Activated T-helper 2 cell treated with anti-CD3 and anti-CD28 coated beads, Interferon-gamma antibody, Interleukin-2, Interleukin-4, amounts not matched to agents 10 μg/mL and 5 μg/mL and 100 μg/mL, durations not matched to agents 14 hours and 24 hours and 36 hours (primary cell): ENCODE results near the gene CPNE6. TPM values are rescaled to one million over a fixed set of nuclear protein-coding genes. Genes with fewer than 3 reads are reported as not detected.
"Not testable (repeated sequence)": the region's sequence is repeated elsewhere in the genome, so short reads cannot be mapped to it uniquely, and the experiment has no call there.

Experiments
- DNase-seq: peaks from one replicate; pipeline ENCODE4 v3.0.0; 2021; ENCODE audit warnings: low spot score
- H3K27ac Mint-ChIP-seq: one replicate; pipeline ENCODE4 v1.8.0; 2021; ENCODE audit warnings: mixed read lengths
- H3K27me3 Mint-ChIP-seq: one replicate; pipeline ENCODE4 v1.8.0; 2021; ENCODE audit warnings: low read depth, mixed read lengths
- H3K36me3 Mint-ChIP-seq: one replicate; pipeline ENCODE4 v1.8.0; 2021; ENCODE audit warnings: low read depth, mixed read lengths
- H3K4me1 Mint-ChIP-seq: one replicate; pipeline ENCODE4 v1.8.0; 2021; ENCODE audit warnings: low read depth, mixed read lengths
- H3K4me3 Mint-ChIP-seq: one replicate; pipeline ENCODE4 v1.8.0; 2021; ENCODE audit warnings: low read depth, mild to moderate bottlenecking, moderate library complexity, mixed read lengths
- H3K9me3 Mint-ChIP-seq: one replicate; pipeline ENCODE4 v1.8.0; 2021; ENCODE audit warnings: mixed read lengths
- intact Hi-C: fragments of 100-400 bp; cut with micrococcal nuclease; formaldehyde crosslinking; loops from one replicate; pipeline ENCODE4 v1.15.1; 2023
- total RNA-seq: library from RNA; stranded (reverse); gene quantifications from 2 replicates; pipeline ENCODE4 v1.2.3, GENCODE V29; 2022

CPNE6 gene
- not detected in 2 replicates for total RNA-seq

DNA sequence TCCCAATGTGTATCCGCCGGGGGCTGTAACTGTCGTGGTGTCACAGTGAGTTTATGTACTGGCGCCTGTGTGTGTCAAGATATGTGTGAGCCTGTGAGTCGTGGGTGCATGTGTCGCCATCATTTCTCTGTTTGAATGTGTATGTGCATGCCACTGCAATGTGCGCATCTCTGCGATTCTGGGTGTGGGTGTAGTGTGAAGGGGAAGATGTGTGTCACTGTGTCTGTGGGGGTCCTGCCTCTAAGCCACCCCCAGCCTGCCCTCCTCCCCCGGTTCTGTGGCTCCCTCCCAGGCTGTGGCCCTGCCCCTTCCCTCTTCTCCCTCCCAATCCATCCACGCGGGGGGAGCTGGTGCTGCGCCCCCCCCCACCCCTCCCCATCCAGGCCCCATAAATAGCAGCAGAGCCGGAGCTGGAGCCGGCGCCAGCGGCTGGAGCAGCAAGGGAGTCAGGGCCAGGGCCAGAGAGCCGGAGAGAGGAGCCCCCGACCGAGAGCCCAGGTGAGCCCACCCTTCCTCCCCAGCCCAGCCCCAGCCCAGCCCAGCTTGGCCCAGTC, at the start of gene CPNE6:
CPNE6 (plus strand) TSS at position 419 of the 554 bp plus-strand sequence. CDS start 1,375 bp downstream, outside the sequence.
- Mint-ChIP-seq H3K36me3 (no peaks in the 10 kb centered on the region), H3K4me1 (peaks cover 17% of the 10 kb centered on the region), H3K9me3 (no peaks in the 10 kb centered on the region), H3K27me3 (peaks cover 6% of the 10 kb centered on the region), H3K4me3 (no peak within 1 kb of the TSS), H3K27ac (no peak within 1 kb of the TSS)
- DNase-seq, result no peak
- intact Hi-C loops, result no loop called here

DNA sequence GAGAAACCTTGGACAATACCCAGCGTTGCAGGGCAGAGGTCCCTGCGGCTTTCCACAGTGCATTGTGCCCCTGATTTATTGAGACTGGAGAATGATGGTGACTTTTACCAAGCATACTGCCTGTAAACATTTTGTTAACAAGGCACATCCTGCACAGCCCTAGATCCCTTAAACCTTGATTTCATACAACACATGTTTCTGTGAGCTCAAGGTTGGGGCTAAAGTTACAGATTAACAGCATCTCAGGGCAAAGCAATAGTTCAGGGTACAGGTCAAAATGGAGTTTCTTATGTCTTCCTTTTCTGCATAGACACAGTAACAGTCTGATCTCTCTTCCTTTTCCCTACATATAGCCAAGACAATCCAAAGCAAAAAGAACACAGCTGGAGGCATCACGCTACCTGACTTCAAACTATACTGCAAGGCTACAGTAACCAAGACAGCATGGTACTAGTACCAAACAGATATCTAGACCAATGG, 46.4 kb upstream of the CPNE6 start:
- H3K27me3 Mint-ChIP-seq, result peaks cover 24% of the 10 kb centered on the region
- H3K27ac Mint-ChIP-seq, H3K9me3 Mint-ChIP-seq, DNase-seq, intact Hi-C loops, H3K36me3 Mint-ChIP-seq, H3K4me3 Mint-ChIP-seq, H3K4me1 Mint-ChIP-seq: not testable (repeated sequence)

DNA sequence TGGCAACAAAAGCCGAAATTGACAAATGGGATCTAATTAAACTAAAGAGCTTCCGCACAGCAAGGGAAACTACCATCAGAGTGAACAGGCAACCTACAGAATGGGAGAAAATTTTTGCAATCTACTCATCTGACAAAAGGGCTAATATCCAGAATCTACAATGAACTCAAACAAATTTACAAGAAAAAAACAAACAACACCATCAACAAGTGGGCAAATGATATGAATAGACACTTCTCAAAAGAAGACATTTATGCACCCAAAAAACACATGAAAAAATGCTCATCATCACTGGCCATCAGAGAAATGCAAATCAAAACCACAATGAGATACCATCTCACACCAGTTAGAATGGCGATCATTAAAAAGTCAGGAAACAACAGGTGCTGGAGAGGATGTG, 41.7 kb upstream of the CPNE6 start:
- H3K27ac Mint-ChIP-seq, H3K4me1 Mint-ChIP-seq, H3K4me3 Mint-ChIP-seq, intact Hi-C loops, DNase-seq, H3K36me3 Mint-ChIP-seq: not testable (repeated sequence)
- Mint-ChIP-seq H3K9me3 (peaks cover 35% of the 10 kb centered on the region), H3K27me3 (peaks cover 20% of the 10 kb centered on the region)

DNA sequence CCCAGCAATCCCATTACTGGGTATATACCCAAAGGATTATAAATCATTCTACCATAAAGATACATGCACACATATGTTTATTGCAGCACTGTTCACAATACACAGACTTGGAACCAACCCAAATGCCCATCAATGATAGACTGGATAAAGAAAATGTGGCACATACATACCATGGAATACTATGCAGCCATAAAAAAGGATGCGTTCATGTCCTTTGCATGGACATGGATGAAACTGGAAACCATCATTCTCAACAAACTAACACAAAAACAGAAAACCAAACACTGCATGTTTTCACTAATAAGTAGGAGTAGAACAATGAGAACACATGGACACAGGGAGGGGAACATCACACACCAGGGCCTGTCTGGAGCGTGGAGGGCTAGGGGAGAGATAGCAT, 40.0 kb upstream of the CPNE6 start:
- H3K4me3 Mint-ChIP-seq, H3K4me1 Mint-ChIP-seq, H3K36me3 Mint-ChIP-seq, DNase-seq, intact Hi-C loops, H3K27ac Mint-ChIP-seq: not testable (repeated sequence)
- H3K27me3 Mint-ChIP-seq, result peaks cover 17% of the 10 kb centered on the region
- peaks cover 35% of the 10 kb centered on the region for H3K9me3 Mint-ChIP-seq

DNA sequence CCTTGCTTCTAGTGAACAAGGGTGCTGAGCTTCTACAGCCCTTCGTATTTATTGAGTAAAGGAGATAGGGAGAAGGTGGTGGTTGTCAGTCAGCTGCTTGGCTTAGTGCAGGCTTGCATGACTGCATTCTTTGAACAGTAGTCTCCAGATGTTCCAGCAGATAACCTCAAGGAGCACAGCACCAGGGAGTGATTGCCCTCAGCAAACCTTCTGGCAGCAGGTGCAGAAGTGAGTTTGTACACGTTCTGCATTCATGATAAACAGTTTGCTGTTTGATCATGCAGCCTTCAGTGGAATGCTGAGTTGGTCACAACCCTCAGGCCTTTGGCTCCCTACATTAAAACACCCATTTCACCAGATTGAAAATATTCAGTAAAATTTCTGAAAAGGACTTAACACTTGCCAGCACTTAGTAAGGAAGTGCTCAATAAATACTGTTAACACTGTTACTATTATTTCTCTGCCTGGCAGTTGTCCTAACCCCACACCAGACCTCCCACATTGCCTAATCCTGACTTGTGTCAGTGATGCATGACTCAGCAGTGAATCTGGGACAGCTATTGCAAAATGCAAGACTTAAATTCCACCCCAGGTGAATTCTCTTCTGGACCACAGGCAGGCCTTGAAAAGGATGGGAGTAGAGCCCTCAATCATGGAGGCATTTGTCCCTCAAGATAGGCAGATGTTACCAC, 38.5 kb upstream of the CPNE6 start:
- peaks cover 28% of the 10 kb centered on the region for H3K9me3 Mint-ChIP-seq
- H3K36me3 Mint-ChIP-seq, result peaks cover 3% of the 10 kb centered on the region
- H3K27ac Mint-ChIP-seq, result no peak overlapping the region
- H3K27me3 Mint-ChIP-seq, result peaks cover 3% of the 10 kb centered on the region
- no peak for DNase-seq
- no peak overlapping the region for H3K4me3 Mint-ChIP-seq
- intact Hi-C loops, result no loop called here
- peaks cover 10% of the 10 kb centered on the region for H3K4me1 Mint-ChIP-seq

DNA sequence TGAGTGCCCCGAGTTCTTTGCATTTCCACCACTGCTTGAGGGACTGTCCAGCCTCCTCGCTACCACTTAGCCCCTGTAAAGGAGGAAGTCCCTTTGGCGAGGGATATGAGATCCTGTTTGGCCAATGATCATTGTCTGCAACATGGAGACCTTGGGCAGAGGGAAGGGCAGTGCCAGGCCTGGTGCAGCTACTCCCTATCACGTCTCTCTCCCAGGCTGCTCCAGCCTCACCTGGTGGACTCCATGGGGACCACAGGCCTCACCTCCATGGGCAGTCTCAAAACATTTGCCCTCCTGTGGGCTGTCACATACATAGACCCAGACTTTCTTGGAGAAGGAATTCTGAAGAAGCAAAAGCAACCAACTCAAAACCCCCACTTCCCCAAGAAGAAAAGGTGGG, 35.6 kb upstream of the CPNE6 start:
- H3K27ac Mint-ChIP-seq, H3K36me3 Mint-ChIP-seq, DNase-seq, H3K27me3 Mint-ChIP-seq: not testable (repeated sequence)
- Mint-ChIP-seq H3K4me3 (peak overlapping the region; percentile 94), H3K4me1 (peaks cover 10% of the 10 kb centered on the region), H3K9me3 (peaks cover 25% of the 10 kb centered on the region)
- intact Hi-C loops, result loop anchor here (1.0 to 5.0 kb wide), 2 partner anchors 21 to 48 kb away; partner anchors contain the start of gene DHRS4L2

DNA sequence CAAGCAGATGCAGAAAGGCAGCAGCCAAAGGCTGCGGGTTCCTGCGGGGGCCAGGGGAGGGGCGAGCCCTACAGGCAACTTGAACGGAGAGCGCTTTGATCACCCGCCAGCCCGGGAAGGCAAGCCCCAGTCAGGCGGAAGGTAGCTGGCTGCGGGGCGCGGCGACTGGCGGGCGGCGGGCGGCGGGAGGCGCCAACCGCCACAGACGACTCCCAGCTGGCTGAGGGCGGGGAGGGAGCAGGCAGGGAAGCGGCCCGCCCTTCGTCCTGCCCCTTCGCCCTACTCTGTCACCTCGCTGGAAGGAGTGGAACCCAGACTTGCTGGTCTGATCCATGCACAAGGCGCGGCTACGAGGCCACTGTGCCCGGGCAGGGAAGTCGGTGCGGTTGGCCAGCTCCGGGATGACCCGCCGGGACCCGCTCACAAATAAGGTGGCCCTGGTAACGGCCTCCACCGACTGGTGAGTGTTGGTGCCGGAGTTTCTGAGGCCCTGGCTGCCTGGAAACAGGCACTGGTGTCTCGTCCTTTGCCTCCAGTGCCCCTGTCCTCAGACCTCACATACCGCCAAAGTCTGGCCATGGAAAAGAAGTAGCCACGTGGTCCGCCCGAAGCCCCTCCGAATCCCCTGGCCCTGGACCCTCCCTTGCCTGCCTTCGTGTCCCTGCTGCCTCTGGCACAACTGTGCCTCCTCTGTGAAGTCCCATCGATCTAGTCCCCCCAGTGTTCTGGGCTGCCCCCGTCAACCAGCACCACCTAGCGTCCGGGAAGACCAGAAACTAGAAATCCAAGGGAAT, 35.0 kb upstream of the CPNE6 start:
- peaks cover 19% of the 10 kb centered on the region for H3K9me3 Mint-ChIP-seq
- peak overlapping the region; percentile 88 for H3K27ac Mint-ChIP-seq
- peak overlapping the region; percentile 94 for H3K4me3 Mint-ChIP-seq

DNA sequence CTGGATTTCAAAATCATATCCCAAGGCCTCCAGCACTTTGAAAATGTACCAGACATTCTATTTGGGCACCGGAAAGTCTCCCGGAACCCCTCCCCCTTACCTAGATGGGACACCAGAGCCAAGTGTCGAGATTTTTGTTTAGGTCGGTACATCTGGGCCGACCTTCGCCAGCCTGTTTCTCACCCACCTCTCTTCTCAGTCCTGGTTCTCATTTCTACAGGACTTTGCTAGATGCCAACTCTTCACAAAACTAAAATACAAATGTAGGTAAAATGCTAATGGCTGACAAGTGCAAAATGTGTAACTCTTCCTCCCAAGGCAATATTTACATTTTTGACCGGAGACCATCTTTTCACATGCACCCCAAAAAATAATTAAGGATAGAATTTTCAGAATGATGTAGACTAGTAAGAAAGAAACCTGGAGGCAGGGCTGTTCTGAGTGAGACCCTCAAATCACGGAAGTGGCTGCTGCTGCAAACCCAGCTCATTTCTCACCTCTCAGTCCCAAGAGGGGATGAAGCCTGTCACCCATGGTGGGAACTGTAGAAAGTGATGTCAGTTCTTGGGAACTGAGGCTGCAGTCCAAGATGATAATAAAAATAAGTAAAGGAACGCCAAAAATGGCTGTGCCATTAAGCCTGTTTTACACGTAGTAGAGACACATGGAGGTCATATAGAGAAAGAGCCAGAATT, 34.3 kb upstream of the CPNE6 start:
- intact Hi-C loops, result loop anchor here (1.0 to 5.0 kb wide), 2 partner anchors 23 to 50 kb away; partner anchors contain the start of gene DHRS4L2
- not testable (repeated sequence) for H3K36me3 Mint-ChIP-seq, DNase-seq, H3K27me3 Mint-ChIP-seq
- peak overlapping the region; percentile 94 for H3K4me3 Mint-ChIP-seq
- peaks cover 10% of the 10 kb centered on the region for H3K4me1 Mint-ChIP-seq
- peaks cover 11% of the 10 kb centered on the region for H3K9me3 Mint-ChIP-seq
- H3K27ac Mint-ChIP-seq, result peak overlapping the region; percentile 88

More for the DNA sequence above, 35.0 kb upstream of the CPNE6 start:
- H3K36me3 Mint-ChIP-seq, result peaks cover 2% of the 10 kb centered on the region
- intact Hi-C loops, result loop anchor here (1.0 to 5.0 kb wide), 2 partner anchors 22 to 49 kb away; partner anchors contain the start of gene DHRS4L2
- H3K4me1 Mint-ChIP-seq, result peaks cover 10% of the 10 kb centered on the region
- H3K27me3 Mint-ChIP-seq, result no peaks in the 10 kb centered on the region
- peak; percentile 65 for DNase-seq

DNA sequence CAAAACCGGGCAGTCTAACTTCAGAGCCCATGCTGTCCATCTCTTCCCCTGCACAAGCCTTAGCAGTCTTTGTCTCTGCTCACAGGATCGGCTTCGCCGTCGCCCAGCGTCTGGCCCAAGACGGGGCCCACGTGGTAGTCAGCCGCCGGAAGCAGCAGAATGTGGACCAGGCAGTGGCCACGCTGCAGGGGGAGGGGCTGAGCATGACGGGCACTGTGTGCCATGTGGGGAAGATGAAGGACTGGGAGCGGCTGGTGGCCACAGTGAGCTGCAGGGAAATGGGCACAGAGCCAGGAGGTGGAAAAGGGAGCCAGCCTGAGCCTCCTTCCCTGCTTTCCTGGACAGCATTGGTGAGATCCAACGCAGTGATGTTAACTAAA, 33.7 kb upstream of the CPNE6 start:
- Mint-ChIP-seq H3K27ac (no peak overlapping the region), H3K4me3 (no peak overlapping the region), H3K9me3 (peaks cover 6% of the 10 kb centered on the region), H3K4me1 (peaks cover 10% of the 10 kb centered on the region), H3K27me3 (peaks cover 3% of the 10 kb centered on the region), H3K36me3 (no peaks in the 10 kb centered on the region)
- DNase-seq, result no peak
- intact Hi-C loops, result loop anchor here (5.0 kb wide), 1 partner anchor 50 kb away; the partner anchor contains the start of gene DHRS4L2

DNA sequence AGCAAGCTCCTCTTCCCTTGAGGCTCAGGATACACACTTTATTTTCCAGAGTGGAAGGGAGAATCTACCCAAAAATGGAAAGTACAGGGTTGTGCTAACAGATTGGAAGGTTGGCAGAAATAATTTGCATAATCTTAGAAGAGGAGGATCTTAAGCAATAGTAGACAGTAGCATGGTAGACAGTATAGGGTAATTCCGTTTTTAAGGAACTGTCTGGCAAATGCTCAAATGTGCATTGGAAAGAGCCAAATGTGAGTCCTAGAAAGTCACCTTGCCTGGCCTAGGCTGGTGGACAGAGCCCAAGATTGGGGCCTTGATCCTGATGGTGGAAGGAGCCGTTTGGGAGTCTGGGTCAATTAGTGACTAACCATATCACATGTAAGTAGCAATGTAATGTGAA, 32.7 kb upstream of the CPNE6 start:
- intact Hi-C loops, result loop anchor here (5.0 kb wide), 1 partner anchor 51 kb away; the partner anchor contains the start of gene DHRS4L2
- Mint-ChIP-seq H3K4me3 (no peak overlapping the region), H3K36me3 (no peaks in the 10 kb centered on the region), H3K27ac (no peak overlapping the region), H3K4me1 (peaks cover 10% of the 10 kb centered on the region), H3K9me3 (no peaks in the 10 kb centered on the region), H3K27me3 (peaks cover 6% of the 10 kb centered on the region)
- no peak for DNase-seq

DNA sequence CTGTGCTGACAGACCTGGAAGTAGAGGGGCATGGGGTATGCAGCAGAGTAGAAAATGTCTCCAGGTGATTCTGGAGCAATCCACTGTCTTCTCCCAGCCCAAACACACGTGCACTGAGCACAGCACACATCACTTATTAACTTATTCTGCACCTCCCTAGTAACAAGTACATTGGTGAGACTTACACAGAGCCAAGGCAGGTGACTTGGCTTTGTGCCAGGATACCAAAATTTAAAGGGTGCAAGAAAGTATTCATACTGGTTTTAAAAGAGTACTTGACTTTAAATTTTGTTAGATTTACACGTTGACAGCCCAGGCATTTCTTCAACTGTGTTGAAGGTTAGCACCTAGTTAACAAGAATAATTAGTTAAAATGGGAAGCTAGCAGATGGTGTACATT, 30.7 kb upstream of the CPNE6 start:
- intact Hi-C loops, result no loop called here
- Mint-ChIP-seq H3K27ac (no peak overlapping the region), H3K4me1 (peaks cover 9% of the 10 kb centered on the region), H3K27me3 (peaks cover 9% of the 10 kb centered on the region), H3K36me3 (no peaks in the 10 kb centered on the region), H3K4me3 (no peak overlapping the region), H3K9me3 (no peaks in the 10 kb centered on the region)
- no peak for DNase-seq

DNA sequence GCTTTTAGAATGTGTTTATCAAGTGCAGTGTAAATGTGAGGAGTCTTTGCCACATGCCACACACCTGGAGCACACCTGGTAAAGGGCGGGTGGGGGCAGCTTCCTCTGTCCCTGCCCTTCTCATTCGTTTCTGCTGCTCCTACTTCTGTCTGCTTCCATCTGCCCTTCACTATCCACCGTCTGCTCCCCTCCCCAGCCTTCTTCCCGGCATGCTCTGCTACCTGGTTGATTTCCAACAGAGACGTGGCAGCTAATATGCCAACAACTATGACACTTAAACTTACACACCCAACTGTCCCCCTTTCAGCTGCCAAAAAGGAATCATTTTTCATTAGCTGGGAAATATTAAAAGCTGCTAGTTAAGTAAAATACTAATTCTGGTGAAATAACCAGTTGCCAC, 28.6 kb upstream of the CPNE6 start:
- Mint-ChIP-seq H3K4me1 (no peaks in the 10 kb centered on the region), H3K27ac (no peak overlapping the region), H3K9me3 (no peaks in the 10 kb centered on the region), H3K36me3 (no peaks in the 10 kb centered on the region), H3K4me3 (no peak overlapping the region), H3K27me3 (peaks cover 18% of the 10 kb centered on the region)
- intact Hi-C loops, result no loop called here
- DNase-seq, result no peak
